OCI-LY3 (cell line): Measurements from ENCODE around the gene CDK19.

ENCODE experiments used
- H2AFZ ChIP-seq: fragments of 200-600, 300-600 bp; shearing (Covaris generic); 2 replicates; pipeline ENCODE4 v1.6.0; 2014; ENCODE audit warnings: antibody characterized with exemption, low read depth, low read length
- H3K27ac ChIP-seq: fragments of 200-600, 300-600 bp; sonication (generic); 2 replicates; pipeline ENCODE4 v1.5.1; 2014; ENCODE audit warnings: mild to moderate bottlenecking, low read length, moderate library complexity, mixed read lengths
- H3K27me3 ChIP-seq: fragments of 200-600, 300-600 bp; sonication (generic); 2 replicates; pipeline ENCODE4 v1.6.1; 2014; ENCODE audit warnings: low read depth, low read length, mixed read lengths
- H3K36me3 ChIP-seq: fragments of 200-600, 300-600 bp; sonication (generic); replicated peaks from 2 replicates; pipeline ENCODE3; 2014; ENCODE audit warnings: low read depth, low read length, mixed read lengths
- H3K4me1 ChIP-seq: fragments of 300-600, 200-600 bp; sonication (generic); 2 replicates; pipeline ENCODE4 v1.6.1; 2014; ENCODE audit warnings: low read length, mixed read lengths
- H3K4me2 ChIP-seq: fragments of 200-600, 300-600 bp; sonication (generic); 2 replicates; pipeline ENCODE4 v1.6.1; 2014; ENCODE audit warnings: low read length, mixed read lengths
- H3K4me3 ChIP-seq: fragments of 300-600, 200-600 bp; sonication (generic); 2 replicates; pipeline ENCODE4 v1.5.1; 2014; ENCODE audit warnings: antibody characterized with exemption, mild to moderate bottlenecking, low read length, moderate library complexity
- H3K79me2 ChIP-seq: fragments of 300-600, 200-600 bp; shearing (Covaris generic); 2 replicates; pipeline ENCODE4 v1.6.1; 2014; ENCODE audit warnings: mild to moderate bottlenecking, low read length, mixed read lengths
- H3K9ac ChIP-seq: fragments of 300-600, 200-600 bp; shearing (Covaris generic); 2 replicates; pipeline ENCODE4 v1.6.0; 2014; ENCODE audit warnings: mild to moderate bottlenecking, low read length, moderate library complexity
- H3K9me3 ChIP-seq: fragments of 200-600, 300-600 bp; shearing (Covaris generic); 2 replicates; pipeline ENCODE4 v1.6.1; 2014; ENCODE audit warnings: low read length, mixed read lengths; ENCODE audit not compliant: insufficient read depth
- H4K20me1 ChIP-seq: fragments of 200-600, 300-600 bp; sonication (generic); 2 replicates; pipeline ENCODE4 v1.6.1; 2016; ENCODE audit warnings: low read length, mixed read lengths; ENCODE audit not compliant: insufficient read depth
- CTCF ChIP-seq: fragments of 200-600, 300-600 bp; sonication (generic); IDR thresholded peaks from 2 replicates; pipeline ENCODE4 v1.5.1; 2014; ENCODE audit warnings: antibody characterized with exemption, low read length, low read depth
- EZH2phosphoT487 ChIP-seq: fragments of 200-600 bp; shearing (Covaris generic); IDR thresholded peaks from 2 replicates; pipeline ENCODE4 v1.6.1; 2018; ENCODE audit warnings: antibody characterized with exemption, mixed run types, low read depth

The CDK19 gene

DNA sequence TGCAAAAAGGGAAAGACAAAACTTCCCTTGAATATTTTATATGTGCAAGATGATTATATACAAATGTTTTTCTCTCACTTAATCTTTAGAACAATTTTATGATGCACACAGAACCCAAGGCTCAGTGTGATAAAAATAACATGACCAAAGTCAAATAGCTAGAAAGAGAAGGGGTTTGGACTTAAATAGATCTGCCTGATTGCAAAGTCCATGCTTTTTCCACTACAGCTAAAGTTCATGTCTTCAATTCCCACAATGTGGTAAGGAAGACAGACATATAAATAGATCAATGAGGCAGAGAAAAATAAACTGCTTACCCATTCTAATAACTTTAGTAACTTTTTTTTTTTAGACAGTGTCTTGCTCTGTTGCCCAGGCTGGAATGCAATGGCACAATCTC lies 143.8 kb downstream of the CDK19 start:
- no peak overlapping the region for H3K4me3 ChIP-seq
- H3K4me1 ChIP-seq, result no peaks in the 10 kb centered on the region
- no peak overlapping the region for H3K27ac ChIP-seq
- TF ChIP-seq EZH2phosphoT487 (no peak), CTCF (no peak)
- no peak overlapping the region for H3K9ac ChIP-seq
- H3K79me2 ChIP-seq, result no peaks in the 10 kb centered on the region
- no peaks in the 10 kb centered on the region for H4K20me1 ChIP-seq
- no peaks in the 10 kb centered on the region for H3K9me3 ChIP-seq
- H3K36me3 ChIP-seq, result no peaks in the 10 kb centered on the region
- H3K27me3 ChIP-seq, result no peaks in the 10 kb centered on the region
- H3K4me2 ChIP-seq, result no peak overlapping the region
- no peak overlapping the region for H2AFZ ChIP-seq

DNA sequence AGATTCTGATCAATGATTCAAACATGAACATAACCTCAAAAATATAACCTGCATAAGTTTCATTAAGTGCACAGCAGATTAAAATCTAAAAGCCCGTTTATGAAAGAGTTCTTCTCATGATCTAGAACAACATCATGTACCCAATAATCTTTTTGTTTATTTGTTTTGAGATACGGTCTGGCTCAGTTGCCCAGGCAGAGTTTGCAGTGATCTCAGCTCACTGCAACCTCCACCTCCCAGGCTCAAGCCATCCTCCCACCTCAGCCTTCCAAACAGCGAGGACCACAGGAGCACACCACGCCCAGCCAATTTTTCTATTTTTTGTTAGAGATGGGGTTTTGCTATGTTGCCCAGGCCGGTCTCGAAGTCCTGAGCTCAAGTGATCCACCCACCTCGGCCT lies 149.7 kb downstream of the CDK19 start:
- Histone ChIP-seq H3K27me3 (no peaks in the 10 kb centered on the region), H3K4me2 (peak overlapping the region; percentile 73), H3K4me1 (peaks cover 21% of the 10 kb centered on the region), H3K36me3 (peaks cover 5% of the 10 kb centered on the region), H3K9ac (peak overlapping the region; percentile 46; the same call in 1 of the 2 replicates), H3K9me3 (no peaks in the 10 kb centered on the region), H3K27ac (peak overlapping the region; percentile 95), H3K4me3 (0 out of 2 replicates have a peak overlapping the region, but pooled peaks have one; percentile 24), H4K20me1 (no peaks in the 10 kb centered on the region), H3K79me2 (no peaks in the 10 kb centered on the region), H2AFZ (no peak overlapping the region)
- TF ChIP-seq CTCF (no peak), EZH2phosphoT487 (no peak)

DNA sequence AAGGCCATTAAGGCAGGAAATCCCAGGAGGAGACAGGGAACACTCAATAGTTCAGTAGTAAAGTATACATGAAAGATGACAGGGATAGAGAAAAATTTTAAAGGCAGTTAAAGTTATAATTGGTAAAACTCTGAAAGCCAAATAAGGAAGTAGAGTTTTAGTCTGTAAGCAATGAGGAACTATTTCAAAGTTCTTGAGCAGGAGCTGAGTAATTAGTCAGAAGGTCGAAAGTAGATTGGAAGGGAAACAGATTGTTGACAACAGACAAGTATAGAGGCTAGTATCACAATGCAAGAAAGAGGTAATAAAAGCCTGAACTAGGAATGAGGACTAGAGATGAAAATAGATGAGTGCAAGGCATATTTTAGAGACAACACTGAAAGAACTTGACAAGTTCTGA lies 150.3 kb downstream of the CDK19 start:
- peak overlapping the region; percentile 31 for H3K4me3 ChIP-seq
- H2AFZ ChIP-seq, result peak overlapping the region; percentile 69
- H3K36me3 ChIP-seq, result peaks cover 5% of the 10 kb centered on the region
- H3K79me2 ChIP-seq, result no peaks in the 10 kb centered on the region
- H4K20me1 ChIP-seq, result no peaks in the 10 kb centered on the region
- no peaks in the 10 kb centered on the region for H3K9me3 ChIP-seq
- peaks cover 21% of the 10 kb centered on the region for H3K4me1 ChIP-seq
- H3K9ac ChIP-seq, result peak overlapping the region; percentile 61
- TF ChIP-seq CTCF, result no peak
- no peak for TF ChIP-seq EZH2phosphoT487
- peak overlapping the region; percentile 73 for H3K4me2 ChIP-seq
- peak overlapping the region; percentile 95 for H3K27ac ChIP-seq
- H3K27me3 ChIP-seq, result no peaks in the 10 kb centered on the region

- no peak overlapping the region for H2AFZ ChIP-seq
Measured at GRCh38 chr6:110662490-110663211, 152.6 kb downstream of the CDK19 start.

More at GRCh38 chr6:110662490-110663211, 152.6 kb downstream of the CDK19 start:
- Histone ChIP-seq H3K36me3 (peaks cover 5% of the 10 kb centered on the region), H3K9ac (no peak overlapping the region), H3K4me3 (no peak overlapping the region), H3K4me1 (peaks cover 21% of the 10 kb centered on the region), H3K4me2 (no peak overlapping the region), H3K79me2 (no peaks in the 10 kb centered on the region), H4K20me1 (no peaks in the 10 kb centered on the region), H3K27ac (no peak overlapping the region), H3K27me3 (no peaks in the 10 kb centered on the region), H3K9me3 (no peaks in the 10 kb centered on the region)
- TF ChIP-seq CTCF, result no peak
- TF ChIP-seq EZH2phosphoT487, result no peak
